ENCODE results near the gene REEP1.
"Not testable (repeated sequence)": the region's sequence is repeated elsewhere in the genome, so short reads cannot be mapped to it uniquely, and the experiment has no call there.

The REEP1 gene

GRCh38 chr2:86232373-86232784 is 105.0 kb downstream of the REEP1 start:
- DNase-seq, result no peak

GRCh38 chr2:86231680-86232372 is 105.6 kb downstream of the REEP1 start:
- TF ChIP-seq POLR2A (IDR thresholded peaks at IDR 0.05; ENCODE audit: low read length), result no peak
- TF ChIP-seq GATA1 (IDR thresholded peaks at IDR 0.05; ENCODE audit: low read depth, low read length), result no peak
- no peak for DNase-seq

More at GRCh38 chr2:86232373-86232784, 105.0 kb downstream of the REEP1 start:
- TF ChIP-seq GATA1 (IDR thresholded peaks at IDR 0.05; ENCODE audit: low read depth, low read length), result no peak
- no peak for TF ChIP-seq POLR2A (IDR thresholded peaks at IDR 0.05; ENCODE audit: low read length)

GRCh38 chr2:86230961-86231360 is 106.5 kb downstream of the REEP1 start:
- no peak for DNase-seq
- TF ChIP-seq POLR2A (IDR thresholded peaks at IDR 0.05; ENCODE audit: low read length) (no peak), GATA1 (IDR thresholded peaks at IDR 0.05; ENCODE audit: low read depth, low read length) (no peak)

- TF ChIP-seq POLR2A (IDR thresholded peaks at IDR 0.05; ENCODE audit: low read length) (no peak), GATA1 (IDR thresholded peaks at IDR 0.05; ENCODE audit: low read depth, low read length) (no peak)
- DNase-seq, result no peak
Measured at GRCh38 chr2:86229221-86229620, 108.2 kb downstream of the REEP1 start.

GRCh38 chr2:86228574-86228973 is 108.9 kb downstream of the REEP1 start:
- not testable (repeated sequence) for DNase-seq

- TF ChIP-seq POLR2A (IDR thresholded peaks at IDR 0.05; ENCODE audit: low read length) (no peak), GATA1 (IDR thresholded peaks at IDR 0.05; ENCODE audit: low read depth, low read length) (no peak)
Measured at GRCh38 chr2:86227685-86228084, 109.7 kb downstream of the REEP1 start.

GRCh38 chr2:86226636-86227520 is 110.5 kb downstream of the REEP1 start:
- no peak for DNase-seq
- TF ChIP-seq GATA1 (IDR thresholded peaks at IDR 0.05; ENCODE audit: low read depth, low read length) (no peak), POLR2A (IDR thresholded peaks at IDR 0.05; ENCODE audit: low read length) (no peak)

More at GRCh38 chr2:86227685-86228084, 109.7 kb downstream of the REEP1 start:
- DNase-seq, result no peak

- TF ChIP-seq GATA1 (IDR thresholded peaks at IDR 0.05; ENCODE audit: low read depth, low read length), result no peak
- TF ChIP-seq POLR2A (IDR thresholded peaks at IDR 0.05; ENCODE audit: low read length), result no peak
- no peak for DNase-seq
Measured at GRCh38 chr2:86226070-86226469, 111.4 kb downstream of the REEP1 start.

- DNase-seq, result no peak
- TF ChIP-seq POLR2A (IDR thresholded peaks at IDR 0.05; ENCODE audit: low read length) (no peak), GATA1 (IDR thresholded peaks at IDR 0.05; ENCODE audit: low read depth, low read length) (no peak)
Measured at GRCh38 chr2:86225581-86225980, 111.8 kb downstream of the REEP1 start.

- DNase-seq, result no peak
- no peak for TF ChIP-seq POLR2A (IDR thresholded peaks at IDR 0.05; ENCODE audit: low read length)
- no peak for TF ChIP-seq GATA1 (IDR thresholded peaks at IDR 0.05; ENCODE audit: low read depth, low read length)
Measured at GRCh38 chr2:86224645-86225355, 112.6 kb downstream of the REEP1 start.

- no peak for DNase-seq
- TF ChIP-seq GATA1 (IDR thresholded peaks at IDR 0.05; ENCODE audit: low read depth, low read length) (no peak), POLR2A (IDR thresholded peaks at IDR 0.05; ENCODE audit: low read length) (no peak)
Measured at GRCh38 chr2:86223927-86224560, 113.4 kb downstream of the REEP1 start.

GRCh38 chr2:86223140-86223926 is 114.1 kb downstream of the REEP1 start:
- TF ChIP-seq POLR2A (IDR thresholded peaks at IDR 0.05; ENCODE audit: low read length) (no peak), GATA1 (IDR thresholded peaks at IDR 0.05; ENCODE audit: low read depth, low read length) (no peak)
- no peak for DNase-seq
